ENCODE results near the gene ESPN. TPM values are rescaled to one million over a fixed set of nuclear protein-coding genes. Genes with fewer than 3 reads are reported as not detected.

ESPN gene
- polyA plus RNA-seq, 1 donor (not counting 4 experiments of a cell fraction or from before 2014, with no cell fraction given), result 0.47 TPM

GRCh38 chr1:6475381-6476133 is 51.0 kb downstream of the ESPN start:
- TF ChIP-seq EZH2 (IDR thresholded peaks at IDR 0.05; ENCODE audit: low read length) (no peak), CTCF (optimal IDR thresholded peaks at IDR 0.05 in 1 of 3, IDR thresholded peaks at IDR 0.05 in 1 of 3, conservative IDR thresholded peaks at IDR 0.05 in 1 of 3; ENCODE audit: extremely low read depth in 1 of 3, insufficient read depth in 2 of 3, low read length in 3 of 3) (peak; percentile 85 to 95 (median 92))
- H3K4me2 ChIP-seq (ENCODE audit: control insufficient read depth, extremely low read depth, insufficient read depth, low read depth, low read length), result no peak overlapping the region
- peaks cover 20% of the 10 kb centered on the region for H3K4me1 ChIP-seq (ENCODE audit: control insufficient read depth, extremely low read depth, insufficient read depth, low read length)
- DNase-seq (ENCODE audit: low read depth, low spot score) (no peak), FAIRE-seq (peak; percentile 73)
- H3K79me2 ChIP-seq (ENCODE audit: control insufficient read depth, insufficient read depth, low read length), result no peaks in the 10 kb centered on the region
- H3K36me3 ChIP-seq (ENCODE audit: control insufficient read depth in 2 of 2, extremely low read depth in 1 of 2, insufficient read depth in 2 of 2, low read length in 2 of 2), result peaks cover 18 to 25% of the 10 kb centered on the region in 2 experiments
- dilution Hi-C loops (cut with MboI; ENCODE audit: extremely low pct_ligation_motif_present, low sequenced_read_pairs), result no loop called here
- no peak overlapping the region for H3K9ac ChIP-seq (ENCODE audit: control insufficient read depth, extremely low read depth, insufficient read depth, low read length)
- H3K27me3 ChIP-seq (ENCODE audit: control insufficient read depth, extremely low read depth, insufficient read depth, low read length), result no peaks in the 10 kb centered on the region
- no peaks in the 10 kb centered on the region for H3K9me3 ChIP-seq (ENCODE audit: control insufficient read depth, low read depth, low read length)
- H3K4me3 ChIP-seq (ENCODE audit: control insufficient read depth in 2 of 3, extremely low read depth in 1 of 3, insufficient read depth in 2 of 3, low read depth in 1 of 3, low read length in 3 of 3), result no peak overlapping the region
- no peak overlapping the region for H2AFZ ChIP-seq (ENCODE audit: control insufficient read depth, low read length)
- peaks cover 2% of the 10 kb centered on the region for H3K9me1 ChIP-seq (ENCODE audit: control insufficient read depth, extremely low read depth, insufficient read depth, low read length)
- no peak overlapping the region for H3K27ac ChIP-seq (ENCODE audit: control insufficient read depth, insufficient read depth, low read length)
- no peaks in the 10 kb centered on the region for H4K20me1 ChIP-seq (ENCODE audit: control insufficient read depth, extremely low read depth, insufficient read depth, low read length)

GRCh38 chr1:6476483-6476882 is 51.9 kb downstream of the ESPN start:
- no peak for FAIRE-seq
- H3K27me3 ChIP-seq (ENCODE audit: control insufficient read depth, extremely low read depth, insufficient read depth, low read length), result no peaks in the 10 kb centered on the region

More at GRCh38 chr1:6476483-6476882, 51.9 kb downstream of the ESPN start:
- dilution Hi-C loops (cut with MboI; ENCODE audit: extremely low pct_ligation_motif_present, low sequenced_read_pairs), result no loop called here
- Histone ChIP-seq H3K27ac (ENCODE audit: control insufficient read depth, insufficient read depth, low read length) (no peak overlapping the region), H3K36me3 (ENCODE audit: control insufficient read depth in 2 of 2, extremely low read depth in 1 of 2, insufficient read depth in 2 of 2, low read length in 2 of 2) (peaks cover 20 to 21% of the 10 kb centered on the region in 2 experiments), H3K79me2 (ENCODE audit: control insufficient read depth, insufficient read depth, low read length) (no peaks in the 10 kb centered on the region), H4K20me1 (ENCODE audit: control insufficient read depth, extremely low read depth, insufficient read depth, low read length) (no peaks in the 10 kb centered on the region), H3K4me1 (ENCODE audit: control insufficient read depth, extremely low read depth, insufficient read depth, low read length) (peaks cover 17% of the 10 kb centered on the region), H2AFZ (ENCODE audit: control insufficient read depth, low read length) (no peak overlapping the region), H3K9me3 (ENCODE audit: control insufficient read depth, low read depth, low read length) (no peaks in the 10 kb centered on the region), H3K4me3 (ENCODE audit: control insufficient read depth in 2 of 3, extremely low read depth in 1 of 3, insufficient read depth in 2 of 3, low read depth in 1 of 3, low read length in 3 of 3) (no peak overlapping the region), H3K9me1 (ENCODE audit: control insufficient read depth, extremely low read depth, insufficient read depth, low read length) (peaks cover 2% of the 10 kb centered on the region), H3K4me2 (ENCODE audit: control insufficient read depth, extremely low read depth, insufficient read depth, low read depth, low read length) (no peak overlapping the region), H3K9ac (ENCODE audit: control insufficient read depth, extremely low read depth, insufficient read depth, low read length) (no peak overlapping the region)
- no peak for DNase-seq (ENCODE audit: low read depth, low spot score)
- TF ChIP-seq EZH2 (IDR thresholded peaks at IDR 0.05; ENCODE audit: low read length) (no peak), CTCF (optimal IDR thresholded peaks at IDR 0.05 in 1 of 3, IDR thresholded peaks at IDR 0.05 in 1 of 3, conservative IDR thresholded peaks at IDR 0.05 in 1 of 3; ENCODE audit: extremely low read depth in 1 of 3, insufficient read depth in 2 of 3, low read length in 3 of 3) (no peak)
